HG02870 (cell line): ENCODE data around the gene ITSN1.
A peak's percentile ranks its signal among the peaks of the same experiment; 100 is the strongest.

Source experiments
- ATAC-seq: cut with Tn5 transposase; IDR thresholded peaks from one replicate; pipeline ENCODE4 v1.9.1; 2021; ENCODE audit warnings: mild to moderate bottlenecking, moderate library complexity; ENCODE audit not compliant: unreplicated experiment

Gene ITSN1

DNA sequence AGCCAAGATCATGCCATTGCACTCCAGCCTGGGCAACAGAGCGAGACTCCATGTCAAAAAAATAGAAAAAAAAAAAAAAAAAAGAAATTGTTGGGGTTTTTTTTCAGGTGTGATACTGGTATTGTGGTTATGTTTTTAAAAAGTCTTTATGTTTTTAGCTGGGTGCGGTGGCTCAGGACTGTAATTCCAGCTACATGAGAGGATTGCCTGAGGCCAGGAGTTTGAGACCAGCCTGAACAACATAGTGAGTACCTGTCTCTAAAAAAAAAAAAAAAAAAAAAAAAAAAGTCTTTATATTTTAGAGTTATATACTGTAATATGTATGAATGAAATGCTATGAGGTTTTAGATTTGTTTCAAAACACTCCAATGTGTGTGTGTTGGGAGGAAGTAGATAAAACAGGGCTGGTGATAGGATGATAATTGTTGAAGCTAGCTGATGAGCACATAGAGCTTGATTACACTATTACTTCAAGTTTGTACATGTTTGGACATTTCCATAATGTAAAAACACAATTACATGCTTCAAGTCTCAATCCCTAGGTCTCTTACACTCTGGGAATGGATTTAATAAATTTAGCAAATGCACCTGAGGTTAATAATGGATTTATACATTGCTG, 303.5 kb downstream of the ITSN1 start:
- no peak for ATAC-seq

DNA sequence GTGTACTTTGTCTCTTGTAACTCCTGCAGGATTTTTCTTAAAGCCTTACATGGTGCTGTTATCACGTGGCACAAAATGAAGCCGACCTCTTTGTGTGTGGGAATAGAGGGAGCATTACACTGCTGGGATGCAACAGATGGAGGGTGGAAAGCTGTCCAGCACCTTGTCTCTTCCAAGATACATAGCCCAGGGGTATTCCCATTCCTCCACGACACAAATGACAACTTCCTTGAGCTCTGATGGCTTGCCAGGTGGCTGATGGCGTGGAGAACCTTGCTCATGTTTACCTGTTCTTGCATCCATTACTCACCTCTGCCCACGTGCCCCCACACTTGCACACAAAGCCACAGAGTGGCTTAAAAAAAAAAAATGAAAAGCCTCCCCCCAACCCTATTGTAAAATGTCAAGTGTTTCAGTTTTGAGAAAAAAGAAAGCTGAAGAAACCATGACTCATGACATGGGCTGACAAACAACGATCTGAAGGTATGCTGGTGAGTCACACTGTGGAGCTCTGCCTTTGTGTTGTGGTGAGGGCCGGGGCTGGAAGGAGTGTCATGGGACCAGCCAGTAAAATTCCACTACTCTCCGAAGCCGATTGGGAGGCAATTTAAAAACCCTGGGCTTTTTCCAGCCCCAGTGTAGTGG, 305.3 kb downstream of the ITSN1 start:
- ATAC-seq: peak; percentile 60

DNA sequence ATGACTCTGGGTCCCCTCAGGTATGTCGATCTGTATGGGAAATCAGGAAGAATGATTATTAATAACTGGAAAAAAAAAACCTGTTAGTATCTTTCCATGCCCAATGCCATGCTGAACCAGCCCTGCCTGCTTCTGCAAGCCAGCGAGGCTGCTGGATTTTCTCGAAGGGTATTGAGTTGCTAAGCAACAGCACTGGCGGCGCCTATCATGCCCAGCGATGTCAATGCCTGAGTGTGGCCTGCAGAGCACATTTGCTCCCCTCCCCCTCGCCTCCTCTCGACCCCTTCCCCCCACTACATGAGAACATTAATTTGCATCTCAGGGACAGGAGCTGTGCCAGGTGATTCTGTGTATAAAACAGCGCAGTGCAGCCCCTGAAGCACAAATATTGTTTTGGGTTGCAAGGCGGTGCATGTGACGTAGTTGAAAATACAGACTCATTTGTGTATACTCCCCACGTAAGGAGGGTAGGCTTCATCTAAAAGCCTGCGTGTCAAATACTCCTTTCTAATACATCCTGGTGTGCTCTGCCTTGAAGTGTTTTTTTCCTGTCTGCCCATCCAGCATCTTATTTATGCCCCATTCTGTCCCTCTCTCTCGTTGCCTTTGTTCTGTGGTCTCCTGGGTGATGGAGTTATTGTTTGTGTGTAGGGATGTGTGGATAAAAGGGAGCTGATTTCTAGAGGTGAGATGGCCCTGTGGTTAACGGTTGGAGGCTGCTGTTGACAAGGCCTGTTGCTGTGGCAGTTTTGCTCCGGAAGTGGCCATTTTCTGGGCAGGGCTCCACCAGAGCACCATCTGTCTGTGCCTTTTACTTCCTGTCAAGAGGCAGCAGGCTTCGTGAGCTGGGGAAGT, 306.0 kb downstream of the ITSN1 start:
- ATAC-seq: peak; percentile 43

DNA sequence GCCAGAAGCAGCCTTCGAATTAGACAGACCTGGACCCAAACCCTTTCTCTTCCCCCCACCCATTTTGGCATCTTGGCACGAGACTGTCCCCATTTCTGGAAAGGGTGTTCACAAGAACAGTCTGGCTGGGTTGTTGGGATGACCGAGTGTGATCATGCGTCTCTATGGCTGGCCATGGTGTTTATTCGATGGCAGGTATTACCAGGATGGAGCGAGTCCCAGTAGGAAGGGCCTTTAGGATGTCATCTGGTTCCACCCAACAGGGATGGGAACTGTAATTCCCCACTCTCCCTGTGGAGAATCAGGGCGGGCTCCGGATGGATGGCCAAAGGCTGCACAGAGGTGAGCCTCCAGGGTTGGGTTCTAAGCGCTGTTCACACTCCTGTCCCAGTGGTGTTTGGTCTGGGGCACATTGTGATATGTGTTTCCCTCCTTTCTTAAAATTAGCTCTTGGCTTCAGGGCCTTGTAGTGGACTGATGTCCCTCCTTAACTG, 306.7 kb downstream of the ITSN1 start:
- no peak for ATAC-seq
